GM21381 (cell line): ENCODE data around the gene TUBA3E.
"Not testable (repeated sequence)": the region's sequence is repeated elsewhere in the genome, so short reads cannot be mapped to it uniquely, and the experiment has no call there.

Experiments
- ATAC-seq: cut with Tn5 transposase; IDR thresholded peaks from one replicate; pipeline ENCODE4 v1.9.1; 2021; ENCODE audit warnings: mild to moderate bottlenecking, moderate library complexity; ENCODE audit not compliant: unreplicated experiment

The TUBA3E gene

GRCh38 chr2:130165293-130166016 lies 32.8 kb downstream of the TUBA3E start:
- no peak for ATAC-seq

GRCh38 chr2:130162968-130163367 lies 35.3 kb downstream of the TUBA3E start:
- no peak for ATAC-seq

DNA sequence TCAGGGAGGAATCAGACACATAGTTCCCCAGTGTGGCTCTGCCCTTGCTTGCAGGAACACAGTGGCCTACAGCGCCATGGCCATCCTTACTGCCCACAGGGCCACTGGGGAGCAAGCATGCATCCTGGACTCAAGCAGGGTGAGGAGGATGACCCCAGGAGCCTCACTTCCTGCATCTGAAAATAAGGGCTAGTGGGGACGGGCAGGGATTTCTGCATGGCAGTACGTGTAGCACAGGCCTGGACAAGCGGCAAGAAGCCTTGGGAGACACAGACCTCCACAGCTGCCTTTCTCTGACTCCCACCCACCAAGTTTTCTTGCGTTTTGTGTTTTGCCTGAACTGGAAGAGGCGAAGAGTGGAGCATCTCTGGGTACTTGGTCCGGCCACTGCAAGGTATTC lies 35.8 kb downstream of the TUBA3E start:
- ATAC-seq, result not testable (repeated sequence)

DNA sequence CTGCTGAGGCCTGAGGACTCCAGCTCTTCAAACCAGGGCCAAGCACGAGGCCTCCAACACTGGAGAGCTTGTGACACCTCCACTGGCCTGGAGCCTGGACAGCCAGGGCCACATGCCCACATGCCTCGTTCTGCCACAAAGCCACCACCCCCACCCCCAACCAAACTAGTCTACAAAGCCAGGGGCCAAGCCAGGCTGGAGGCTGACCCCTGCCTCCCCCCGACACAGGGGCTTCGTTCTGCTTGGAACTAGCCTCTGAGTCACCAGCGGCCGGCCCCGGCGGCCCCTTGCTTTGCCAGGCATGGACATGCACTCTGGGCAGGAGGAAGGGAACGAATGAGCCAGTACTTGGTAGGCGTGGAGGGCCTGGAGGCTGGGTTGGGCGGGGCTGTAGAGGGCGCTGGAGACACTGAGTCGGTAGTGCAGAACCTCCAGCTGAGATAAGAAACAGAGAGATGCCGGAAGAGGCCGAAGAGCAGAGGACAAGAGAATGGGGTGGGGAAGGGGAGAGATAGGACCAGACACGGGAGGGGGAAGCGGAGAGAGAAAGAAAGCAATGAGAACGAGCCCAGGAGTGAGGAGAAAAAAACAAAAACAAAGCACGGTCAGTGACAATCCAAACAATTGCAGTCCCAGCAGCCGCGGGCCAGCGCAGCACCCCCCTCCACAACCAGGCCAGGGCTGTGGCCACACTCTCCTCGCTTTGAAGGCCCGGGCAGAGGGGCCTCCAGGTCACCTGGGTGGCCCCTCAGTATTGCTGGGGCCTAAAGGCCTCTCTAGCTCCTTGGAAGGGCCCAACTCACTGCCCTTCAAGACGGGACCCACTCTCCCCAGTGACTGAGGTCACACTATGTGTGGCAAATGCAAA lies 37.2 kb downstream of the TUBA3E start:
- not testable (repeated sequence) for ATAC-seq

GRCh38 chr2:130160131-130160530 lies 38.1 kb downstream of the TUBA3E start:
- no peak for ATAC-seq

GRCh38 chr2:130159376-130159775 lies 38.9 kb downstream of the TUBA3E start:
- not testable (repeated sequence) for ATAC-seq

- ATAC-seq, result no peak
Measured at GRCh38 chr2:130158631-130159030, 39.6 kb downstream of the TUBA3E start.

DNA sequence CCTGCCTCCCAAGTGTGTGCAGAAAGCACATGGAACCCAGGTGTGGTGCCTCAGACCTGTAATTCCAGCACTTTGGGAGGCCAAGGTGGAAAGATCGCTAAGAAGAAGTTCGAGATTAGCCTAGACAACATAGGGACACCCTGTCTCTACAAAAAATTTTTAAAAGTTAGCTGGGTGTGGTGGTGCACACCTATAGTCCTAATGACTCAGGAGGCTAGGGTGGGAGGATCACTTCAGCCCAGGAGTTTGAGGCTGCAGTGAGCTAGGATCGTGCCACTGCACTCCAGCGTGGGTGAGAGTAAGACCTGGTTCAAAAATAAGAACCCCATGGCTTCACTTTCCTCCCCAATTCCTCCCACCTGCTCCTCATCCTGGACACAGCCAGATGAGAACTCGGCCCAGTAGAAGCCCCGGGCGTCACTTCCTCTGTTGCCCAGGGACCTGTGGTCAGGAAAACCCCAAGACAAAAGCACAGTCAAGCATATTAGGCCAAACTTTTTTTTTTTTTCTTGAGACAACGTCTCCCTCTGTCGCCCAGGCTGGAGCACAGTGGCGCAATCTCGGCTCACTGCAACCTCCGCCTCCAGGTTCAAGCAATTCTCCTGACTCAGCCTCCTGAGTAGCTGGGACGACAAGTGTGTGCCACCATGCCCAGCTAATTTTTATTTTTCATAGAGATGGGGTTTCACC lies 40.3 kb downstream of the TUBA3E start:
- ATAC-seq, result peak; percentile 82

- peak; percentile 38 for ATAC-seq
Measured at GRCh38 chr2:130157354-130157753, 40.9 kb downstream of the TUBA3E start.

DNA sequence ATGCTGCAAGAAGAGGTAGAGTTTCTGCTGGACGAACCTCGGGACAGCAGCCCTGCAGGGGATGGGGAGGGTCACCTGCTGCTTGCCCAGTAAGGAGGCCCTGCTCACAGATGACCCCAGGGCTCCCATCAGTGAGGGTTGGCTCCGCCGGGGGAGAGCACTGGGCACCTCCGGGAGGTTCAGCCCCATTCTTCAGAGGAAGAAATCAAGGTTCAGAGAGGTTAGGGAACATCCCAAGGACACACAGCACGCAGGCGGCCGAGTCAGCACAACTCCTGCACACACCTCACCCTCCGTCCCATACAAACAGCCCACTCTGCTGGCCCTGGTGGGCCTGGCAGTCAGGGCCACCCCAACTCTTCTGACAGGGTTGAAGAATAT lies 41.6 kb downstream of the TUBA3E start:
- ATAC-seq, result no peak

DNA sequence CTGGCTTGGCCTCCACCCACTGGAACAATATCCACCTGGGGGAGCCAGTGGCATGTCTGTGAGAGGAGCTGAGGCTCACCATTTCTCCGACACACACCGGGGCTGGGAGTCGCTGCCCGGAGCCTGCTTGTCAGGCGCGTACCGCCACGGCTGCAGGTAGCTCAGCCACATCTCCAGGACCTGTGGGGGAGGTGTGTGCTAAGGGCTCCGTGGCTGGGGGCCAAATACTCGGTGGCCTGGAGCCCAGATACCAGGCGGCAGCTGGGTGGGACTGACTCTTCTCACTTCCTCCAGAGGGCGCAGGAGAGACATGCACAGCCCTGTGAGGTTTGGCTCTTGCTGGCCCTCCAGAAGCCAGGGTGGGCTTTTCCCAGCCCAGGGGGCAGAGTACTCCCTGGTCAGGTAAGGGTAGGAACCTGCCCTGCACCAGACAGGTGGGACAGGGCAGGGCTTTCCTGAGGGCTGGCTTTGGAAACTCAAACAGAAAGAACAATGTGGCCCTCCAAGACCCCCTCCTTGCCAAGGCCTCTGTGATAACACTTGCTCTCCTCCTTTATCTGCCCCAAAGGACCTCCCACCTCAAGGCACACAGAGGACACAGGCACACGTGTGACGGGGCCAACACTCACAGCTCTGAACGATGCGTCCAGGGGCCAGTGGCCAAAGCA lies 42.1 kb downstream of the TUBA3E start:
- ATAC-seq, result not testable (repeated sequence)

- ATAC-seq, result no peak
Measured at GRCh38 chr2:130154773-130155765, 43.2 kb downstream of the TUBA3E start.

GRCh38 chr2:130154423-130154770 lies 43.8 kb downstream of the TUBA3E start:
- not testable (repeated sequence) for ATAC-seq

GRCh38 chr2:130153721-130154422 lies 44.4 kb downstream of the TUBA3E start:
- not testable (repeated sequence) for ATAC-seq

DNA sequence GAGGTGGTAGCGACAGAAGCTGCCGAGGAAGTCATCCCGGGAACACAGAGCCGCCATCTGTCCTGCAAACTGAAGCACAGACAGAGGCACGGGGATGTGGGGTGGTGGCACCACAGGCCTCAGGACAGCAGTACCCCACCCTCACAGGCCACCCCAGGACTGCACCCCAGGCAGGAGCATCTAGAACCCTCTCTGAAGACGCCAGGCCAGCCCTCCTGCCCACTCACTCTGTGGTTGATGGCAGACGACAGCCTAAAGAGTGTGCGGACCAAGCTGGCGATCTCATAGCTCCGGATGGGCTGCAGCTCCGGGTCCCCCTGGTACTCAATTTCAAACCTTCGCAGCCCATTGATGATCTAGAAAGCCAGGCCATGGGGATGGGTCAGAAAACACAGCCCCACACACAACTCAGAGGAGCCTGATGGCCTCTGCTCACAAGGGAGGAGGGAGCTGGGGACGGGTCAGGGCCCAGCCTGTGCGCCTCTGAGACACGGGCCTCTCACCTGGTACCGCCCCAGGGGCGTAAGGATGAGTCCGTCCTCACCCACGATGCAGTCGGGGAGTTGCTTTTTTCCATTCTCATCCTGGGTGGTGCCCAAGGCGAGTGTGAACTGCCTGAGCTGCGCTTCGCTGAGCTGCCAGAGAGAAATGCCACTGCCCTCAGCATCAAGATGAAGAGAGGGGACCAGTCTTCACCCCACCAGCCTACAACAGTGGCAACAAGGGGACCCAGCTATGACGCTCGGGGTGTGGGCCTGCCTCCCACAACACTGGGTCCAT lies 45.2 kb downstream of the TUBA3E start:
- ATAC-seq, result no peak

DNA sequence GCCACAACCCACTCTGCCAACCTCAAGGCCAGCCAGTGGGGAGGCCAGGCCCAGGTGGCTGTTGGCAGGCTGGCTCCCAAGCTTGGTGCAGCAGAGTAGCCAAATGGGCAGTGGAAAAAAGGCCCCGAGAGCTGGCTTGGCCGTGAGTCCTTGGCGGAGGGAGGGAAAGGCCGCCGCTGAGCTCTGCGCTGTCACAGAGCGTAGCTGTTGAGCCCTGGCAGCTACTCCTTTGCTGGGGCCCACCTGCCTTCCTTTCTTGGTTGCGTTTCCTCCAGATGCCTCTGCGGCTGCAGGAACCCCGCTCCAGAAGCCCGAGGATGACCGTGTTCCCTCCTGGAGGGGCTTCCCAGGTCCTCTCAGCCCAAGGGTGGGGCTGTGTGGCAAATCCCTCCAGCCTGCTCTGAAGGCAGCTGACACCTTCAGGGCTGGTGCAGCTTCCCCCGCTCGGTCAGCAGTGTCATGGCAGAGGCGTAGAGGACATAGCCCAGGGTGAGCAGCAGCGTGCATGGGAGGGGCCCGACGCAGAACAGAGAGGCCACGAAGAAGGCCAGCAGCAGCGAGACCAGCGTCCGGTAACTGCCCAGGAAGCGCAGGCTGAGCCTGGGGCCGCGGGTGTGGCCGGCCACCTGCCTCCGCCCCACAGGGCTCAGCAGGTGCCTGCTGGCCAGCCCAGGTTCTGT lies 46.0 kb downstream of the TUBA3E start:
- ATAC-seq, result not testable (repeated sequence)

- ATAC-seq, result not testable (repeated sequence)
Measured at GRCh38 chr2:130151145-130151512, 47.1 kb downstream of the TUBA3E start.
